TTC549 (cell line): ENCODE data around the gene DET1.
"Not testable (repeated sequence)": the region's sequence is repeated elsewhere in the genome, so short reads cannot be mapped to it uniquely, and the experiment has no call there.

Source experiments
- FAIRE-seq: peaks from 2 replicates; lab custom pipeline; 2012; peaks lifted over from hg19 to GRCh38; lab: Jason Lieb, UNC

The DET1 gene

DNA sequence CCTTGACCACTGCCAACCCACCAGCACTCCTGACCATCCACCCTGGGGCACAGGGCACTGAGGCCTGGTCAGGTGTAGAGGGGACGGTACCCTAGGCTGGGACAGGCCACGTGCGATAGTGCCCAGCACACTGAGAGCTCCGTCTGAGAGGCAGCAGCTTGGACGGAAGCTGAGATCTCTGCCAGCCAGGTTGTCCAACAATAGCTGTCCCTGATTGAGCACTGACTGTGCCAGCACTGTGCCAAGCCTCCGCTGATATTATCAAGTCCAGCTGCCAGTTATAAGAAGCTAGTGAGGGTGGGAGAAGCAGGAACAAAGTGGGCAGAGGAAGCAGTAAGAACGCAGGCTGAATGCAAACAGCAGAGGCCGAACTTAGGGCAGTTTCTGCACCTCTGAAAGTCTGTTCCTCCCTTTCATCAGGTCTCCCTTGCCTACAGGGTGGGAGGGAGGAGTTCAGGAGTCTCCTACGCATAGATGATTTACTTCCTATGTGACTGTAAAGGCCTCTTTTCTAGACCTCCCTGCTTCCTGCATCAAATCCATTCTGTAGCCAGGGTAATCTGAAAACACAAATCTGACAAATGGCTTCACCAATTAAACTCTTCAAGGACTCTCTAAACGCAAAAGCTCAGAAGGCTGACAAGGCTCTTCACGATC is 49.2 kb downstream of the DET1 start:
- FAIRE-seq: no peak

DNA sequence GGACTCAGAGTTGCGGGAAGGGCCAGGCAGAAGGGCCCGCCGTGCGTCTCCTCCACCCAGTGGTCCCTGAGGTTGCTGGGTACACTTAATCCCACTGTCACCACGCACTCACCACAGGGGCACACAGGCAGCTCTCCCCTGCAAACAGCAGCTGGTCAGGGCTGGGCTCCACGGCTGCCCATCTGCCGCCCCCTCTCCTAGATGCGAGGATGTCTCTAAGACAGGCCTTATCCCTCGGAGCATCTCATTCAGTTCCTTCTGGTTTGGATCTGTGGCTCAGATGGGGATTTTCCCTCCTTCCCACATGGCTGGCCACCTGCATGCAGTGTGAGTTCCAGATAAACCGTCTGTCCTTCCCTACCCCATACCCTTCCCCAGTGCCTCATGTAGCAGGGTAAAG is 52.6 kb downstream of the DET1 start:
- no peak for FAIRE-seq

GRCh38 chr15:88491158-88491557 is 55.3 kb downstream of the DET1 start:
- no peak for FAIRE-seq

DNA sequence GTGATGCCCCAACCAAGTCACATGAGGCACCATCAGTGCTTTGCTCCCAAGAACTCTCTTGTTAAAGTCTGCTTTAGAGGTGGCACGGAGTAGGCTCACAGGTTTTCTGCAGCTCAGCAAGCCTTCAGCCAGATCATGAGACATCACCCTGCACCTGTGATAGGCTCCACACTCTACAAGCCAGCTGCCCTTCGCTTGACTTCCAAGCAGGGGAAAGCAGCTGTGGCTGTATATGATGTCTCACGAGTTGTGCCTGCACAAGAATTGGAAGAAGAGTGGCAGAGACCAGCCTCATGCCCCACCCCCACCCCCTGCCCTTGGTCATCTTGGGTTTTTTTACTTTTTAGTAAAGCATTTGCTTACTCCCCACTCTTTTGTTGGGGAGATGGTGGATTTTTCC is 56.4 kb downstream of the DET1 start:
- FAIRE-seq: no peak

DNA sequence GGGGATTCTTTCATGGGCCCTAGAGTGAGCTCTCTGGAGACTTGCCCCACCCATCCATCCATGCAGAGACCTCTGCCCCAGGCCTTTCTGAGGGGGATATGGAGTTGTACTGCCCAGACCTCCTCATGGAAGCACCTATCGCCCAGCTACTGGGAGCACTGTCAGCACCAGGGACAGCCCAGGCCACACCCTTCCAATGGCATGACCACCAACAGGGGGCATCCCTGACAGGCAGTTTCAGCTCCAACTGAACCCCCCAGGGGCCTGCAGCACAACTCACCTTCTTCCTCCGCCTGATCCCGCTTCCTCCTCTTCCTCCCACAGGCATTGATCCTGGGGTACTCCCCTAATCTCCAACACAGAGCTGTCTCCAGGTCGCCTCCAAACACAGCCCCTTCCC is 57.2 kb downstream of the DET1 start:
- no peak for FAIRE-seq

DNA sequence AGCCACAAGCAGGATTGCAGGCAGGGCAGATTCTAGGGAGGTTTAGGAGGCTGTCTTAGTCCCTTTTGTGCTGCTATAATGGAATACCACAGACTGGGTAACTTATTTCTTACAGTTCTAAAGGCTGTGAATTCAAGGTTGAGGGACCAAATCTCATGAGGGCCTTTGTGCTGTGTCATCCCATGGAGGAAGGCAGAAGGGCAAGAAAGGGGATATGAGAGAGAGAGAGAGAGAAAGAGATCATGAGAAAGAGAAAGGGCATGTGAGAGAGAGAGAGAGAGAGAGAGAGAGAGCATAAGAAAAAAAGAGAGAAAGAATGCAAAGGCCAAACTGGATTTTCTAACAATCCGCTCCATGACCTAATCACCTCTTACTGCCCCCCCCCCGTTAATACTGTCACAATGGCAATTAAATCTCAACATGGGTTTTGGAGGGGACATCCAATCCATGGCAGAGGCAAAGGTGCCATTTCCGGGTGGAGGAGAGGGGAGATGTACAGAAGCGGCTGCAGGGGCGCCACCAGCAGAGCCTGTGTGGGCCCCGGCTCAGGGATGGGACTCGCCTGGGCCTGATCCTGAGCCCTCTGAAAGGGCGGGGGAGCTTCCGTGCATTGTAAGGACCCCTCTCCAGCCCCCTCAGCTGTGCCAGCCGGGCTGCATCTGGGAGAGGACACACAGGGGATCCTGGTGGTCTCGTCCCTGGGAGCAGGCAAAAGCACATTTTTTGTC is 58.5 kb downstream of the DET1 start:
- FAIRE-seq: no peak

DNA sequence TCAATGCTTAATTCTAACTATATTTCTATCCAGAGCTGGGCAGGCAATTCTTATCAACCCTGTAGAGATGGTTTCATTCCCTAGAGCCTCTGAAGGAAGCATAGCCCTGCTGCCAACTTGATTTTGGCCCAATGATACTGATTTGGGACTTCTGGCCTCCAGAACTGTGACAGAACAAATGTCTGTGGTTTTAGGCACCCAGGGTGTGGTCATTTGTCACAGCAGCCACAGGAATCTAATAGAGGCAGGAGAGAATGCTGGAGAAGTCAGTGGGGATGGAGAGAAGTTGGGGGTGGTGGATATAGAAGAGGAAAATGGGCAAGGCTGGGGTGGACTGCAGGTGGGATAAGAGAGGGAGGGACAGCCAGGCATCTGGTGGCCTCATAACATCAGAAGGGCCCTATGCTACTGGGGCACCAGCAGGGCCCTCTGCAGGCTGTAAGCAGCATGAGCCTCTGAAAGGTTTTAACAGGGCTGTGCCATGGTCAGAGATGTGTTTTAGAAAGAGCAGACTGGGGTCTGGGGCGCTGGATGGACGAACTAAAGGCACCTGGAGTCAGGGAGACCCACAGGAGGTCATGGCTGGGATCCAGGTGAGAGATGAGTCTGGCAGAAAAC is 59.2 kb downstream of the DET1 start:
- no peak for FAIRE-seq

- FAIRE-seq: no peak
Measured at GRCh38 chr15:88484682-88485331, 61.7 kb downstream of the DET1 start.

- no peak for FAIRE-seq
Measured at GRCh38 chr15:88482263-88482662, 64.2 kb downstream of the DET1 start.

GRCh38 chr15:88480981-88481380 is 65.5 kb downstream of the DET1 start:
- FAIRE-seq: no peak

DNA sequence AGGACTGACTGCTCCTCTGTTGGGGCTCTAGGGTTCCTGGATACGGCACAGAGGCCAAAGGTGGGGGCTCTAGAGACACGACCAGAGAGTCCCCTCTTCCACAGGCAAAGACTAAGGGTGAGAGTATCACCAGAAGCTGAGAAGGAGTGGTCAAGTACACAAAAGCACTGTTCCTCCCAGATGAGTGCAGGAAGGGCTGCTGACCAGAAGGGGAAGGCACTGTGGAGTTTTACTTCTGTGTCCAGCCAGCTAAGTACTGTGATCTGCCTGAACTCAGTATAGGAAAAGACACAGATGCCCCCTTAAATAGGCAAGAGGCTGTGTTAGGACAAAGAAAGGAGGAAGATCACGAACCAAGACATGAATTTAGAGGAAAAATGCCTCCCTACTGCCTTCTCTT is 67.3 kb downstream of the DET1 start:
- no peak for FAIRE-seq

DNA sequence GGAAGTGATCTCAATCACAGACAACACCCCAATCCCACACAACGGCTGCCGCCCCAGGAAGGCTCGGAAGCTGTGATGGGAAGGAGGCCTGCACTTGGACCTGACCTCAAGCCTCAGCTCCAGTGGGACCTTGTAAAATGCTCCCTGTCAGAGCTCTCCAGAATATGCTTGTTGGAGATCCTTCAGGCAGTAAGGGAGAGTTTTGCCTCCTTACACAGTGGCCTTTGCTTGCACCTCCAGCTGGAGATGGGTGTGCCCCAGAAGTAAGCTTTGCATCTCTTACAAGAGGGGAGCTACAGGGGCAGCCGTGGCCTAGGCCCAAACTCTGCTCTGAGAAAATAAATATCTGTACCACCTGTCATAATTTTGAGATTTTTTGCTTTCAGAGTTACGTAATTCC is 68.6 kb downstream of the DET1 start:
- FAIRE-seq: no peak

DNA sequence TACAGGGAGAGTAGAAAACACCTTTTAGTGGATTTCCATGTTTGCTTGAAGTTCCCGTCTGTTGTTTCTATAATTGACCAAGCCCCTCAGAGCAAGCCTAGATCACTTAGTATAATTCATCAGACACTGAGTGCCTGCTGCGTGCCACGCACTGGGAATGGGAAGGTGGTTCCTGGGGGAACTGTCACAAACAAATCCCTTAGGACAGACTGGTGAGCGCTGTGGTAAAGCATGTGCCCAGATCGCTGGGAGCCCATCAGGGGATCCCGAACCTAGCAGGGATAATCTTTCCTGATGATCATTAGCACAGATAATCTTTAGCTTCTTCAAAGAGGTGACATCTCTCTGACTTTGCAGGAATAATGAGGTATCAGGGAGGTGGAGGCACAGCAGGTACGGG is 69.4 kb downstream of the DET1 start:
- FAIRE-seq: no peak

DNA sequence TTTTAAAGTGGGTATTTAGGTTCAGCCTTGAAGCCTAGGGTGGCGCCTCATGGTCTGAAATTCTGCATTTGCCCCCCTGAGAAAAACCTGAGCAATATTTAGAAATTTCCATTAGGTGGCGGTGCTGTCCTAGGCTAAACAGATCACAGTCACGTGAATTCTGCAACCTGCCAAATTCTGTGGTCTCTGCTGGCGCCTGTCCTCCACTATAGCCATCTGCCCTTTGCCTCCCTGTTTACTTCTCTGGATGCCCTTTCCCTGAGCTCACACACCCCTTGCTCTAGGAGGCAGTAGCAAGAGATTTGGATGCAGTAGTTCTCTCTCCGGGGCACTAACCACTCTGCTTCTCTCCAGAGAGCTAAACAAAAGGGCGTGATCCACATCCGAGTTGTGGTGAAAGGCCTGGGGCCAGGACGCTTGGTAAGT is 69.8 kb downstream of the DET1 start:
- FAIRE-seq: no peak

GRCh38 chr15:88473661-88474293 is 72.7 kb downstream of the DET1 start:
- FAIRE-seq: not testable (repeated sequence)

DNA sequence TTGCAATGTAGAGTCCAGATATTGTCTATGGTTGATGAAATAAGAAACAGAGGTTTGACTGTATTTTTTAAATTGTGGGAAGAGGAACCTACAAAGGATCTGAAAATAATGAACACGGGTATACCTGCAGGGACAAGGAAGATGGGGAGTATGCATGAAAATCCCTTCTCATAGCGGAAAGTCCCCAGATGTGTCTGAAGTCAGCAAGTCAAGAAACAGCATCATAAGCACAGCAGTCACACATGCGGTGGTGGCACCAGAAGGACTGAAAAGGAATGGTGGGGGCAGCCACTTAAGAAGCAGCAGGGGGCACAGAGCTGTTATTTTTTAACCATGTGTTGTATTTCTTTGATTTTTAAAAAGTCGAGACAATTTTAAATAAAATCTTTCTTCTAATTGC is 74.3 kb downstream of the DET1 start:
- FAIRE-seq: no peak

GRCh38 chr15:88470625-88471372 is 75.7 kb downstream of the DET1 start:
- FAIRE-seq: no peak

GRCh38 chr15:88469321-88469720 is 77.2 kb downstream of the DET1 start:
- no peak for FAIRE-seq

- FAIRE-seq: not testable (repeated sequence)
Measured at GRCh38 chr15:88468721-88469120, 77.8 kb downstream of the DET1 start.

- FAIRE-seq: no peak
Measured at GRCh38 chr15:88467935-88468528, 78.4 kb downstream of the DET1 start.
